Lung microvascular endothelial cell (primary cell): Measurements from ENCODE around the gene ZNF217. TPM values are rescaled to one million over a fixed set of nuclear protein-coding genes. Genes with fewer than 3 reads are reported as not detected.
A peak's percentile ranks its signal among the peaks of the same experiment; 100 is the strongest.
"Not testable (repeated sequence)": the region's sequence is repeated elsewhere in the genome, so short reads cannot be mapped to it uniquely, and the experiment has no call there.

Experiments used
- DNase-seq, 2 donors: peaks; one replicate each; pipeline versions ENCODE4 v3.0.0 to v3.0.0-alpha.2; 2010; ENCODE audit warnings: low read depth in 2 of 2
- total RNA-seq: library from RNA; depleted of rRNA; stranded (reverse); fragments of >200 nt; gene quantifications from 2 replicates; pipeline ENCODE4 v1.2.1, GENCODE V29; 2014

Gene ZNF217
- total RNA-seq, 1 donor from 2014 or later, result 9.7 TPM

DNA sequence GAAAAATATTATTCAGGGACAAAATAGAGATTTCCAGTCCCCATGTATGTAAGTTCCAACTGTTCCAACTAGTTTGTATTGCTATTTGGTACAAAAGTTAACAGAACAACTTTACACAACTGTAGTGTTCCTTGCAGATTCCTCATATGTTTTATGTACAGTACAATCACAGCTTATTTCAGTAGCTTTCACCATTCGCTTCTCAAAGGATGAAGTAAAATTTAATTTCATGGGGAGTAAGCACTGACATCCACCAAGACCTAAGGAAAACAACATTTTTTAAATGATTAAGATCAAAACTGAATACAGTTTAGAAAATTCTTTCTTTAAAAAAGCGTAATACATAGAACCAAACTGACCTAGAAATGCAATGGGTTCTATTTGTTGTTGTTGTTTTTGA is 24.6 kb downstream of the ZNF217 start:
- no peak for DNase-seq

DNA sequence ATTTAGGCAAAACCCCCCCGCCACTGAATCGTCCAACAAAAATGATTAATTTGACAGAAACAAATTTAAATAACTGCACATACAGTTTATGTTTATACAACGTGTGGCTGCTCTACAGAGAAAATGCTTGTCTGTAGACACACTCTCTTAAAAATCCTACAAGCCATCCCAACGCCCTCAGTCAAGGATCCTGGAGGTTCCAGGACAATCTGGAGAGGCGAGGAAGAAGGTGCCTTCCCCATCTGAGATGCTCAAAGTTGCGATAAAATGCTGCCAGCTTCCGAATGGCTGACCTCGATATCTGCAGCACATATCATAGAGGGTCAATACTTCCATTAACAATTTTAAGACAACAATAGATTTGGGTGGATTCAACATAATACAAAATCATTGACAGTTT is 25.3 kb downstream of the ZNF217 start:
- no peak for DNase-seq

DNA sequence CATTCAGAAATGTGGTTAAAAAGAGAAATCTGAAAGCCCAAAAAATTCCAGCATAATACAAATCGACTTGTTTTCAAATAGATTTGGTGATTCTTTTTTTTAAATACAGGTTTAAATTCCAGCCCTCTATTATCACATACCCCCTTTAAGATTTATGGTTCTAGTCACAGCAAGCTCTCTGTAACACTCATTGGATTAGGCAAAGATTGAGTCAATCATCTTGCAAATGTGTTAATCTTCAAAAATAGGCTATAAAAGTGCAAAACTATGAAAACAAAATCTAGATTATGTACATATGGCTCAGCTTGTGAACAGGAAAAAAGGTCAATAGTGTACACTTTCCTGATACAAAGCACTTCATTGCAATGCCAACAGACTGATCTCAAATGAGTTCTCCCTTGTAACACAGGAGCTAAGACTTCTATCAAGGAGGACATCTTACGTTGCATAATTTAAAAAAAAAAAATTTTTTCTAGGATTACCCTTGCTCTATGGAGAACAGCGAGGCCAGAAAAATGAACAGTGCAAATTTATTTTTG is 26.2 kb downstream of the ZNF217 start:
- DNase-seq, result no peak

DNA sequence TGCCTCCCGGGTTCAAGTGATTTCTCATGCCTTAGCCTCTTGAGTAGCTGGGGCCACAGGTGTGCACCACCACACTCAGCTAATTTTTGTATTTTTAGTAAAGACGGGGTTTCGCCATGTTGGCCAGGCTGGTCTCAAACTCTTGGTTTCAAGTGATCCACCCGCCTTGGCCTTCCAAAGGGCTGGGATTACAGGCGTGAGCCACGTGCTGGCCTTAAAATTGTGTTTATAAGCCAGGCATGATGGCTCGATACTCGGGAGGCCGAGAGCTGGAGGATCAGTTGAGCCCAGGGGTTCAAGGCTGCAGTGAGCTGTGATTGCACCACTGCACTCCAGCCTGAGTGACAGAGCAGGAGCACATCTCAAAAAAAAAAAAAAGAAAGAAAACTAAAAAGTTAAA is 27.0 kb downstream of the ZNF217 start:
- not testable (repeated sequence) for DNase-seq

DNA sequence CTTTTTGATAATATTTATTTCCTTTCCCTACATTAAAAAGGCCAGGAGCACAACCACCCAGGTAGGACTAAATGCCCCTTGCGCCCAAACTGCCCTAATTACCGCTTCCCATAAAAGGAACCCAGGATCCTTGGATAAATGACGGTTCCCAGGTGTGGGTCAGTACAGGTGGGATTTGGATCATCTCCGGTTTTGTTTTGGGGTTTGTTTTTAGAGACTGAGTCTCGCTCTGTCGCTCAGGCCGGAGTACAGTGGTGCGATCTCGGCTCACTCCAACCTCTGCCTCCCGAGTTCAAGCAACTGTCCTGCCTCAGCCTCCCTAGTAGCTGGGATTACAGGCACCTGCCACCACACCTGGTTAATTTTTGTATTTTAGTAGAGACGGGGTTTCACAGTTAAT is 28.4 kb downstream of the ZNF217 start:
- DNase-seq, result no peak

DNA sequence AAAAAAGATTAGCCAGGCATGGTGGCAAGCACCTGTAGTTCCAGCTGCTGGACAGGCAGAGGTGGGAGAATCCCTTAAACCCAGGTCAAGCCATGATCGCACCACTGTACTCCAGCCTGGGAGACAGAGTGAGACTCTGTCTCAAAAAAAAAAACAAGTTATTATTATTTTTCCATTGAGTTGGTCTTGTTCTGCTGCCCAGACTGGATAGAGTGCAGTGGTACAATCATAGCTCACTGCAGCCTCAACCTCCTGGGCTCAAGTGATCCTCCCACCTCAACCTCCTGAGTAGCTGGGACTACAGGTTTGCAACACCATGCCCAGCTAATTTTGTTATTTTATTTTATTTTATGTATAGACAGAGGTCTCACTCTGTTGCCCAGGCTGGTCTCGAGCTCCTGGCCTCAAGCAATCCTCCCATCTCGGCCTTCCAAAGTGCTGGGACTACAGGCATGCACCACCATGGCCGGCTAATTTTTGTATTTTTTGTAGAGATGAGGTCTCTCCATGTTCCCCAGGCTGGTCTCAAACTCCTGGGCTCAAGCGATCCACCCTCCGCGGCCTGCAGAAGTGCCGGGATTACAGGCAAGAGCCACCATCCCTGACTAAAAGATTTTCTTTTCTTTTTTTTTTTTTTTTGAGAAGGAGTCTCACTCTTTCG is 31.4 kb downstream of the ZNF217 start:
- DNase-seq, result not testable (repeated sequence)

DNA sequence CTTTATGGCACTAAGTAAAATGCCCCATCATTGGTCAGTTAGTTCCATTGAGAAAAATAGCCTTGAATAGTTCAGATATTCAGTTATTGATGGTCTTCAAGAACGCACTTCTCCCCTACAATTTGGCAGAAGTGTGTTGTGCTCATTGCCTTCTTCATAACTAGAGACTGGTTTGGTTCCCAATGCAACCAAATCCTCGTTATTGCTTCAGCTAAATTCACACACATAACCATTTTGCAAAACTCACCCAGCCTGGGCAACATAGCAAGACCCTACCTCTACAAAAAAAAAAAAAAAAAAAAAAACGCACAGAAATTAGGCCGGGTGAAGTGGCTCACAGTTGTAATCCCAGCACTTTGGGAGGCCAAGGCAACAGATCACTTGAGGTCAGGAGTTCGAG is 32.1 kb downstream of the ZNF217 start:
- DNase-seq, result no peak

DNA sequence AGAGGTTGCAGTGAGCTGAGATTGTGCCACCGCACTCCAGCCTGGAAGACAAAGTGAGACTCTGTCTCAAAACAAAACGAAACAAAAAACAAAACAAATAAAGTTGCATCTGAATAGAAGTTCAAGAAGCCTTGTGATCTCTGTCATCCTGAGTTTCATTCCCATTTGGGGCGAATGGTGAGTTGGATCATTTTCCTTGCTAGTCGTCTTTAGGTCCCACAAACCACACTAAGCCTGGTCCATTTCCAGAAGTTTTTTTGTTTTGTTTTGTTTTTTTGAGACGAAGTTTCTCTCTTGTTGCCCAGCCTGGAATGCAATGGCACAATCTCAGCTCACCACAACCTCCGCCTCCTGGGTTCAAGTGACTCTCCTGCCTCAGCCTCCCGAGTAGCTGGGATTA is 33.8 kb downstream of the ZNF217 start:
- no peak for DNase-seq

DNA sequence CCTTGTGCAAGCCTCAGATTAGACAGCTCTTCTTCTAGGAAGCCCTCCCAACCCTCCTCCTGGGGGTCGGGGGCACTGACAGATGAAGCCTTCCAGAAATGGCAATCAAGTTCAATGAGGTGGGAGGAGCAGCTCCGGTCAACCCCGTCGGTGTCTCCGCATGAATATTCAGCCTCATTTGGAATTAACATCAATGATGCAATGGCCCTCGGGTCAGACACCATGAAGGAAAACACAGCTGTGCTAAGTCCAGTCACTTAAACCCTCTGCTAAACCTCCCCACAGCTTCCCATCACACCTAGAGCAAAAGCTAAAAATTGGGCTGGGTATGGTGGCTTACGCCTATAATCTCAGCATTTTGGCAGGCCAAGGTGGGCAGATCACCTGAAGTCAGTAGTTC is 36.5 kb downstream of the ZNF217 start:
- no peak for DNase-seq

DNA sequence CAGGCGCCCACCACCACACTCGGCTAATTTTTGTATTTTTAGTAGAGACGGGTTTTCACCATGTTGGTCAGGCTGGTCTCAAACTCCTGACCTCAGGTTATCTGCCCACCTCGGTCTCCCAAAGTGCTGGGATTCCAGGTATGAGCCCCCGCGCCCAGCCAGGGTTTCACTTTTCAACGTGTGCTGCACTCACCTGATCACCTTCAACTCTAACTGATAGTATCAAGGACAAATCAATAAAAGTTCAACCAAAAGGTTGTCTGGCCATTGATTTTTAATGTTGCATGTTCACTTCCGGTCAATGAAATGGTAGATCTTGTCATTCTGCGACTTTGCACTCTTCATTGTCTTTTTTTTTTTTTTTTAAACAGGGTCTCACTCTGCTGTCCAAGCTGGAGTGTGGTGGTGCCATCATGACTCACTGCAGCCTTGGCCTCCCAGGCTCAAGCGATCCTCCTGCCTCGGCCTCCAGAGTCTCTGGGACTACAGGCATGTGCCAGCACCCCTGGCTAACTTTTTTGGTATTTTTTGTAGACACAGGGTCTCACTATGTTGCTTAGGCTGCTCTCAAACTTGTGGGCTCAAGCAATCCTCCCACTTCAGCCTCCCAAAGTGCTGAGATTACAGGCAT is 37.3 kb downstream of the ZNF217 start:
- no peak for DNase-seq

DNA sequence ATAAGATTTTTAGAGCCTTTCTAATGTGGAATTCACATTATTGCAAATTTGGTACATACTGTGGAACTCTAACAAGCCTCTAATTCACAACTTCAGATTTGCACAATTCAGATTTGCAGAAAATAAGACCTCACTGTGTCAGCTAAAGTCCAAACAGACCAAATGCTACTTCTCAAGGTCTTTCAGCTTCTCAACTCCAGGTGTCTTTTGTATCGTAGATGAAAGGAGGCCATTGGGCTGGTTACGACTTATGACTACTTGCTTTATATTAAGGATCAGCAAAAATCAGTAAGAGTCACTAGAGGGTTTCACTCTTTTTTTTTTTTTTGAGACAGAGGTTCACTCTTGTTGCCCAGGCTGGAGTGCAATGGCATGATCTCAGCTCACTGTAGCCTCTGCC is 37.8 kb downstream of the ZNF217 start:
- no peak for DNase-seq

DNA sequence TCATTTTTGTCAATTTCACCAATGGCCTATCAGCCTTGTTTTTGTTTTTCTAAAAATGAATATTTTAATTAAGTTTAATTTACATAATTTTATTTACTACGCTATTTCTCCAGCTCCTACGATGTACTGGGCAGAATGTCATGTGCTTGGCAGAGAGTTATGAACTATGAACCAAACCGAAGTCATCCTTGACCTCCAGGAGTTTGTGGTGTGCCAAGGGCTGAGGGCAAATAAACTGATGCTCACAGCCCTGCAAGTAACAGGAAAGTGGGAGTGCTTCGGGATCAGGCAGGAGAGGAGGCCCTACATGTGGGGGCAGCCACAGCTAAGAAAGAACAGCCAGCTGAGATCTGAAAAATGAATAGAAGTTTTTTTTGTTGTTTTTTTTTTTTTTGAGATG is 38.6 kb downstream of the ZNF217 start:
- no peak for DNase-seq

DNA sequence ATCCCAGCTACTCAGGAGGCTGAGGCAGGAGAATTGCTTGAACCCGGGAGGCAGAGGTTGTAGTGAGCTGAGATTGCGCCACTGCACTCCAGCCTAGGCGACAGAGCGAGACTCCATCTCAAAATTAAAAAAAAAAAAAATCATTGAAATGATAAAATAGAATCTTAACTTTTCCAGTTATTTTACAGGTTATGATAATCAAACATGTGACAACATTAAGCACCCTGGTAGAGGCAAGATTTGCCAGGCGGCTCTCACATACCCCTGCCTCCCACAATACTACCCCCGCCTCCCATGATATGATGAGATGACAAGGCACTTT is 41.1 kb downstream of the ZNF217 start:
- not testable (repeated sequence) for DNase-seq

DNA sequence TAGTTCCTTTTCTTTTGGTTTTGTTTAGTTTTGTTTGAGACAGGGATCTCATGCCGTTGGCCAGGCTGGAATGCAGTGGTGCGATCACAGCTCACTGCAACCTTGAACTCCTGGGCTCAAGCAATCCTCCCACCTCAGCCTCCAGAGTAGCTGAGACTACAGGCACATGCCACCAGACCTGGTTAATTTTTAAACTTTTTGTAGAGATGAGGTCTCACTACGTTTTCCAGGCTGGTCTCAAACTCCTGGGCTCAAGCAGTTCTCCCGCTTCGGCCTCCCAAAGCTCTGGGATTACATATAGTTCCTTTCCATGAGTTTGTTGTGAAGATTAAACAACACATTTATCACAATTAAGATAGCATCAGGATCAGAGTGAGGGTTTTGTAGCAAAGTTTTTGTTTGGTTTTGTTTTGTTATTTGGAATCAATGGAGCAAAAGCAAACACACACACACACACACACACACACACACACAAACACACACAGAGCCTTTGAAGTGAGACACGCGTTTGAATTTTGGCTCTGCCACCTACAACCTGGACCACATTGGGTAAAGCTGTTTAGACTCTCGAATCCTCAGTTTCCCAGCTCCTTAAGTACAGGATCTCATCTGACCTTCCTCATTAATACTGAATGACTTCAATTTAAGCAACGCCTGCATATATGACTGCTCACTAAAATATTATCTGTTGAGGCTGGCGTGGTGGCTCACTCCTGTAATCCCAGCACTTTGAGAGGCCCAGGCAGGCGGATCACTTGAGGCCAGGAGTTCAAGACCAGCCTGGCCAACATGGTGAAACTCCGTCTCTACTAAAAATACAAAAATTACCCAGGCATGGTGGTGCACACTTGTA is 41.7 kb downstream of the ZNF217 start:
- DNase-seq, result not testable (repeated sequence)

DNA sequence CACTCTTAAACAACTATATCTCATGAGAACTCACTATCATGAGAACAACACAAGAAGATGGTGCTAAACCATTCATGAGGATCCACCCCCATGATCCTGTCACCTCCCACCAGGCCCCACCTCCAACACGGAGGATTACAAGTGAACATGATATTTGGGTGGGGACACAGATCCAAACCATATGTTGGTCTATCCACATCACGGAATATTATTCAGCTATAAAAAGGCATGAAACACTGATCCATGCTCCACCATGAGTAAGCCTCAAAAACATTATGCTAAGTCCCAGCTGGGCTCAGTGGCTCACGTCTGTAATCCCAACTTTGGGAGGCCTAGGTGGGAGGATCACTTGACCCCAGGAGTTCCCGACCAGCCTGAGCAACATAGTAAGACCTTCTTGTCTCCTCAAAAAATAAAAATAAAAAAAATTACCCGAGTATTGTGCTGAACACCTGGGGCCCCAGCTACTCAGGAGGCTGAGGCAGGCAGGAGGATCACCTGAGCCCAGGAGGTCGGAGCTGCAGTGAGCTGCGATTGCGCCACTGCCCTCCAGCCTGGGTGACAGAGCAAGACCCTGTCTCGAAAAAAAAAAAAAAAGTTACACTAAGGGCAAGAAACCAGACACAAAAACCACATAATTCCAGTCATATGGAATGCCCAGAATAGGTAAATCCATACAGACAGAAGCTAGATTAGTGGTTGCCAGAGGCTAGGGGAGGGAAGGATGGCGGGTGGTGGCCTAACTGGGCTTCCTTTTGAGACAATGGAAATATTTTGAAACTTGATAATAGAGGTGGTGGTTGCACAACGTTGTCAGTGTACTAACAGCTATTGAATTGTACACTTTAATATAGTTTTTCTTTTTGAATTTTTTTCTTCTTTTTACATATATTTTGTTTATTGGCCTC is 43.1 kb downstream of the ZNF217 start:
- peak in 1 of 2 donors; percentile 41 for DNase-seq

DNA sequence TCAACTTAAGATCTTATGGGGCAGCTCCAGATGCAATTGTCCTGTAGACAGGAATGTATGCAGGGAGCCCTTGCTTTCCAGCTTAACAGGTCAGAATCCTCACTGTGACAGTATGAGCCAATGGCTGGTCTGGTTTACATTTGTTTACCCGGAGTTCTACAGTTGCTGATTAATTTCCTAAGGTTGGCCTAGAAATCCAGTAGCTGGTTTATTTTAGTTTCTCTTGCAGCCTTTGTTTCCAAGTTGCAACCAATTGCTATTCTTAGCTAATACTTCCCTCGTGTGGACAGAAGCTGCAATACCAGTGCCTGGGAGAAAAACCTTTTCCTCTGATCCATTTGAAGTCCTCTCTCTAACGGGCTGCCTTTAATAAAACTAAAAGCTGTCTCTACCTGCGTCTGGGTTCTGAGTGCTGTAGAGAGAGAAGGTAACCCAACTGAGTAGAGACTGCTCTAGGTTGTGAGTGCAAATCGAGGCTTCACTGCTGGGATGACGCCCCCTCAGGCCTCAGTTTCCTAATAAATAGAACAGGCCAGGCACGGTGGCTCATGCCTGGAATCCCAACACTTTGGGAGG is 45.9 kb downstream of the ZNF217 start:
- DNase-seq, result peak; percentile 72 to 73

DNA sequence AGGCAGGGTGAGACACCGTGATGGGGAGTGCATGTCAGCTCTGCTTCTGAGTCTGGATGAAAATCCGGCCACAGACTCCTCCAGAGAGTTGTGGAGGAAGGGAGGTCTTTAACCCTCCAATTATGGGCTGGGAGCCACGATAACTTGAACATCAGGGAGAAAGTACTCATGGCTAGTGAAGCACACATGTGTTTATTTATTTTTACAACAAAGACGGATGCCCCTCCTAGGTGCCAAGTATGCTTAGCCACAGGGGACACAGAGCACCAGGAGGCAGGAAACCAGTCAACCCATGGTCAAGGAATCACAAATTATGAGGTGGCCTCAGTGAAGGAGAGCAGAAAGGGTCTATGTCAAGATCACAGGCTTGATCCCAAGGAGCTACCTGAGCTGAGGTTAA is 54.1 kb downstream of the ZNF217 start:
- no peak for DNase-seq

DNA sequence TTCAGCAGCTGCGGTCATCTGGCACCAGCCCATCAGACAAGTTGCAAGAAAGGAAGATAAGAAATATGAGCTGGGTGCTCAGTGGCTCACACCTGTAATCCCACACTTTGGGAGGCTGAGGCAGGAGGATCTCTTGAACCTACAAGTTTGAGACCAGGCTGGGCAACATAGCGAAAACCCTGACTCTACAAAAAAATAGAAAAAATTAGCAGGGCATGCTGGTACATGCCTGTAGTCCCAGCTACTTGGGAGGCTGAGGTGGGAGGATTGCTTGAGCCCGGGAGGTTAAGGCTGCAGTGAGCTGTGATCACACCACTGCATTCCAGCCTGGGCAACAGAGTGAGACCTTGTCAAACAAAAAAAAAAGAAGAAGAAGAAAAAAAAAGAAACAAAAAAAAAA is 57.3 kb downstream of the ZNF217 start:
- not testable (repeated sequence) for DNase-seq

DNA sequence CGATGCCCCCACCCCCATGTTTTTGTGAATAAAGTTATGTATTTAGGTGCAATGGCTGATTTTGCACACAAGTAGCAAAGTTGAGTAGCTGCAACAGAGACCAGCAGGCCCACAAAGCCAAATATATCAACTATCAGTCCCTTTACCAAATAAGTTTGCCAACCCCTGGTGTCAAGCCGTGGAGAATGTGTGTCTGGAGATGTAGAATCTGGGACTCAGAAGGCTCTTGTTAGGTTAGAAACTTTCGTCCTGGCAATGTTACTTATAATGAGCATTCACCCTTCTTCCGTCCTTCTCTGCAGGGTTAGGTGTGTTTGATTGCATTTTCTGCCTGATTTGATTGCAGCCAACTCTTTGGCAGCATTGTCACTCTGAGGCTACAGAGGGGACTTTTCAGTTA is 57.8 kb downstream of the ZNF217 start:
- DNase-seq, result no peak

DNA sequence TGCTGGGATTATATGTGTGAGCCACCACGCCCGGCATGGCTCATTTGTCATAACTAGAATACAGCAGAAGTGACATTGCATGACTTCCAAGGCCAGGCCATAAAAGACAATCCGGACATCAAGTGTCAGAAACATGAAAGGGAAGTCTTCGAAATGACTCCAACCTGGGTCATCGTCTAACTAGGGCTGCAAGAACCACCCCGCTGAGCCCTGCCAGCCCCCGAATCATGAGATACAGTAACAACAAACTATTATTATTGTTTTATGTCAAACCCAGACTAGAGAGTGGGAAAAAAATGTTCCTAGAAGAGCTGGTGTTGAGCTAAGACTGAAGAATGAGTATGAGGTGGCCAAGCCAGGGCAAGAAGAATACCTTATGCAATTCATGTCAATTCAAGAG is 59.6 kb downstream of the ZNF217 start:
- DNase-seq, result no peak

DNA sequence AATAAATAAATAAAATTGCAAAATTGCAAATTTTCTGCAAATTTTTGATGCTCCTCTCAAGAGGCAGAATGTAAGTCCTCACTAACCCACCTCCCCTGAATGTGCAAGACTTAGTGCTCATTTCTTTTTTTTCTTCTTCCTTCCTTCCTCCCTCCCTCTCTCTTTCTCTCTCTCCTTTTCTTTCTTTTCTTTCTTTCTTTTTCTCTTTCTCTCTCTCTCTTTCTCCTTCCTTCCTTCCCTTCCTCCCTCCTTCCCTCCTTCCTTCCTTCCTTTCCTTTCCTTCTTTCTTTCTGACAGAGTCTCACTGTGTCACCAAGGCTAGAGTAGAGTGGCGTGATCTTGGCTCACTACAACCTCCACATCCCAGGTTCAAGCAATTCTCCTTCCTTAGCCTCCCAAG is 60.1 kb downstream of the ZNF217 start:
- no peak for DNase-seq
